GM12892 (cell line): ENCODE results near the gene PHEX.

Experiments
- POLR2A ChIP-seq: IDR thresholded peaks from 2 replicates; pipeline ENCODE4 v1.6.1; 2011; ENCODE audit warnings: low read depth, low read length, control low read depth
- POLR2AphosphoS5 ChIP-seq: IDR thresholded peaks from 2 replicates; pipeline ENCODE4 v1.6.1; 2011; ENCODE audit warnings: low read depth, low read length, control low read depth
- TAF1 ChIP-seq: IDR thresholded peaks from 2 replicates; pipeline ENCODE4 v1.6.1; 2011; ENCODE audit warnings: low read depth, mild to moderate bottlenecking, control low read depth, low read length, borderline replicate concordance

- no peak for TF ChIP-seq POLR2A
- TF ChIP-seq TAF1: no peak
- TF ChIP-seq POLR2AphosphoS5: no peak
Measured at GRCh38 chrX:21986596-21986995, 45.5 kb upstream of the PHEX start.
